GM19372 (cell line): Measurements from ENCODE around the gene SETBP1.

Experiments used
- ATAC-seq: cut with Tn5 transposase; IDR thresholded peaks from one replicate; pipeline ENCODE4 v1.9.1; 2021; ENCODE audit warnings: mild to moderate bottlenecking, low read depth, moderate library complexity; ENCODE audit not compliant: unreplicated experiment

Gene SETBP1

GRCh38 chr18:45084206-45084605, 403.5 kb downstream of the SETBP1 start:
- no peak for ATAC-seq

- no peak for ATAC-seq
Observed at GRCh38 chr18:45085916-45086624, 405.4 kb downstream of the SETBP1 start.

- no peak for ATAC-seq
Observed at GRCh38 chr18:45086777-45087176, 406.1 kb downstream of the SETBP1 start.

- ATAC-seq, result no peak
Observed at GRCh38 chr18:45090526-45091140, 409.9 kb downstream of the SETBP1 start.

- ATAC-seq, result no peak
Observed at GRCh38 chr18:45100321-45101105, 419.8 kb downstream of the SETBP1 start.

GRCh38 chr18:45102126-45102525, 421.4 kb downstream of the SETBP1 start:
- no peak for ATAC-seq

- ATAC-seq, result no peak
Observed at GRCh38 chr18:45102863-45103262, 422.2 kb downstream of the SETBP1 start.

- ATAC-seq, result peak; percentile 41
Observed at GRCh38 chr18:45103319-45104048, 422.8 kb downstream of the SETBP1 start.

GRCh38 chr18:45104049-45104395, 423.3 kb downstream of the SETBP1 start:
- peak; percentile 5 for ATAC-seq

GRCh38 chr18:45106331-45106774, 425.7 kb downstream of the SETBP1 start:
- peak; percentile 82 for ATAC-seq

- ATAC-seq, result no peak
Observed at GRCh38 chr18:45107425-45107824, 426.7 kb downstream of the SETBP1 start.

GRCh38 chr18:45108754-45109153, 428.1 kb downstream of the SETBP1 start:
- no peak for ATAC-seq

- ATAC-seq, result no peak
Observed at GRCh38 chr18:45109271-45109670, 428.6 kb downstream of the SETBP1 start.

GRCh38 chr18:45109706-45110105, 429.0 kb downstream of the SETBP1 start:
- ATAC-seq, result no peak

GRCh38 chr18:45110577-45111501, 430.2 kb downstream of the SETBP1 start:
- ATAC-seq, result no peak

GRCh38 chr18:45111502-45111848, 430.8 kb downstream of the SETBP1 start:
- no peak for ATAC-seq

- no peak for ATAC-seq
Observed at GRCh38 chr18:45112682-45113081, 432.0 kb downstream of the SETBP1 start.

- no peak for ATAC-seq
Observed at GRCh38 chr18:45116116-45116515, 435.4 kb downstream of the SETBP1 start.
